Liver (tissue), 9 donors: ENCODE data around the gene UGT1A5. TPM values are rescaled to one million over a fixed set of nuclear protein-coding genes. Genes with fewer than 3 reads are reported as not detected.

Source experiments
- DNase-seq: peaks from one replicate; pipeline ENCODE4 v3.0.0-alpha.2; 2017; ENCODE audit warnings: low spot score
- H3K27ac ChIP-seq, 2 donors: one replicate each; pipeline ENCODE4 v1.7.0; 2013; ENCODE audit warnings: inconsistent platforms in 2 of 2, low read length in 2 of 2, control low read depth in 1 of 2, low read depth in 1 of 2, mild to moderate bottlenecking in 1 of 2
- H3K27me3 ChIP-seq, 4 donors: one replicate each; pipeline versions ENCODE4 v1.6.1 to v1.7.0; 2013; ENCODE audit warnings: low read length in 3 of 4, inconsistent platforms in 1 of 4, mild to moderate bottlenecking in 1 of 4, moderate library complexity in 1 of 4; ENCODE audit not compliant: control insufficient read depth in 4 of 4, insufficient read depth in 4 of 4
- H3K36me3 ChIP-seq, 4 donors: one replicate each; pipeline versions ENCODE4 v1.6.1 to v1.7.0; 2013; ENCODE audit warnings: low read length in 3 of 4, mild to moderate bottlenecking in 3 of 4, low read depth in 1 of 4, moderate library complexity in 1 of 4; ENCODE audit not compliant: control insufficient read depth in 4 of 4, insufficient read depth in 3 of 4
- H3K4me1 ChIP-seq, 4 donors: one replicate each; pipeline versions ENCODE4 v1.6.1 to v1.7.0; 2013; ENCODE audit warnings: low read length in 3 of 4, mild to moderate bottlenecking in 3 of 4, moderate library complexity in 1 of 4; ENCODE audit not compliant: control insufficient read depth in 4 of 4, insufficient read depth in 4 of 4
- H3K4me3 ChIP-seq, 3 donors: one replicate each; pipeline versions ENCODE4 v1.6.1 to v1.7.0; 2013; ENCODE audit warnings: low read length in 3 of 3, control low read depth in 1 of 3, low read depth in 1 of 3, mild to moderate bottlenecking in 1 of 3
- H3K9ac ChIP-seq, 2 donors: one replicate each; pipeline ENCODE4 v1.7.0; 2013; ENCODE audit warnings: low read length in 2 of 2, mild to moderate bottlenecking in 2 of 2, moderate library complexity in 2 of 2, control low read depth in 1 of 2, low read depth in 1 of 2
- H3K9me3 ChIP-seq, 4 donors: one replicate each; pipeline versions ENCODE4 v1.6.1 to v1.7.0; 2013; ENCODE audit warnings: low read length in 3 of 4; ENCODE audit not compliant: control insufficient read depth in 4 of 4
- CTCF ChIP-seq: fragments of 150-350 bp; IDR thresholded peaks from 2 replicates; pipeline ENCODE4 v1.5.1; 2017; ENCODE audit warnings: improper control_type of control experiment, low read depth, low read length; ENCODE audit not compliant: missing input control
- EGR1 ChIP-seq, 2 donors: IDR thresholded peaks; 2 replicates each; pipeline ENCODE4 v1.6.1; 2016 to 2018; ENCODE audit warnings: antibody characterized with exemption in 2 of 2, low read depth in 2 of 2
- FOXA1 ChIP-seq: IDR thresholded peaks from 2 replicates; pipeline ENCODE4 v1.6.1; 2016; ENCODE audit warnings: antibody characterized with exemption
- GABPA ChIP-seq, 2 donors: IDR thresholded peaks in 1 of 2; conservative IDR thresholded peaks in 1 of 2; 2 replicates each; pipeline ENCODE4 v1.6.1; 2016; ENCODE audit warnings: antibody characterized with exemption in 2 of 2, mild to moderate bottlenecking in 1 of 2, moderate library complexity in 1 of 2
- HNF4A ChIP-seq, 2 donors: conservative IDR thresholded peaks; 2 replicates each; pipeline ENCODE4 v1.6.1; 2016; ENCODE audit warnings: antibody characterized with exemption in 2 of 2, mild to moderate bottlenecking in 2 of 2
- HNF4G ChIP-seq: IDR thresholded peaks from 2 replicates; pipeline ENCODE4 v1.6.1; 2016; ENCODE audit warnings: antibody characterized with exemption
- JUND ChIP-seq, 2 donors: IDR thresholded peaks; 2 replicates each; pipeline ENCODE4 v1.6.1; 2016; ENCODE audit warnings: antibody characterized with exemption in 2 of 2
- NR2F2 ChIP-seq: IDR thresholded peaks from 2 replicates; pipeline ENCODE4 v1.6.1; 2016; ENCODE audit warnings: antibody characterized with exemption
- RXRA ChIP-seq, 2 donors: IDR thresholded peaks; 2 replicates each; pipeline ENCODE4 v1.6.1; 2017 to 2018; ENCODE audit warnings: antibody characterized with exemption in 2 of 2, mild to moderate bottlenecking in 1 of 2
- SP1 ChIP-seq: IDR thresholded peaks from 2 replicates; pipeline ENCODE4 v1.6.1; 2018; ENCODE audit warnings: antibody characterized with exemption, mild to moderate bottlenecking
- YY1 ChIP-seq: IDR thresholded peaks from 2 replicates; pipeline ENCODE4 v1.6.1; 2016; ENCODE audit warnings: antibody characterized with exemption, mild to moderate bottlenecking
- WGBS: extraction: QIAGEN DNeasy Blood & Tissue Kit; methylation state at CpG from one replicate; pipeline ENCODE4 v1.1.7; 2013; 5-methylcytosine and 5-hydroxymethylcytosine counted together
- polyA plus RNA-seq, 2 donors: library from polyadenylated mRNA; stranded (reverse) in 1 of 2; unstranded in 1 of 2; fragments of 200-250 nt in 1 of 2; fragments of >200 nt in 1 of 2; fragmentation: Nextera tagmentation in 1 of 2; extraction: Ambion mirVana in 1 of 2; gene quantifications; one replicate each; pipeline versions ENCODE4 v1.2.1 to v1.2.3, GENCODE V29; 2013 to 2015
- total RNA-seq, 2 donors: library from RNA; depleted of rRNA; stranded (reverse); fragments of >200 nt; gene quantifications; one replicate each; pipeline ENCODE4 v1.2.3, GENCODE V29; 2014
- TF ChIP-seq, protein P1 (sequence below): IDR thresholded peaks from 2 replicates; pipeline ENCODE4 v1.6.1; 2016; ENCODE audit warnings: antibody characterized with exemption
- TF ChIP-seq, protein P2 (sequence below): IDR thresholded peaks from 2 replicates; pipeline ENCODE4 v1.6.1; 2016; ENCODE audit warnings: antibody characterized with exemption
- TF ChIP-seq, protein P3 (sequence below): IDR thresholded peaks from 2 replicates; pipeline ENCODE4 v1.6.1; 2016; ENCODE audit warnings: antibody characterized with exemption, mild to moderate bottlenecking
- donor health status: healthy.
- donor health status: healthy.
- donor health status: healthy.
- donor health status: healthy.
- donor health status: healthy.

The UGT1A5 gene
- total and polyA plus RNA-seq, 4 donors = 0.14 to 1.8 (median 1.6) TPM; not detected in 1

GRCh38 chr2:233766416-233766815, 53.7 kb downstream of the UGT1A5 start (continued):
- TF ChIP-seq, protein P1, sequence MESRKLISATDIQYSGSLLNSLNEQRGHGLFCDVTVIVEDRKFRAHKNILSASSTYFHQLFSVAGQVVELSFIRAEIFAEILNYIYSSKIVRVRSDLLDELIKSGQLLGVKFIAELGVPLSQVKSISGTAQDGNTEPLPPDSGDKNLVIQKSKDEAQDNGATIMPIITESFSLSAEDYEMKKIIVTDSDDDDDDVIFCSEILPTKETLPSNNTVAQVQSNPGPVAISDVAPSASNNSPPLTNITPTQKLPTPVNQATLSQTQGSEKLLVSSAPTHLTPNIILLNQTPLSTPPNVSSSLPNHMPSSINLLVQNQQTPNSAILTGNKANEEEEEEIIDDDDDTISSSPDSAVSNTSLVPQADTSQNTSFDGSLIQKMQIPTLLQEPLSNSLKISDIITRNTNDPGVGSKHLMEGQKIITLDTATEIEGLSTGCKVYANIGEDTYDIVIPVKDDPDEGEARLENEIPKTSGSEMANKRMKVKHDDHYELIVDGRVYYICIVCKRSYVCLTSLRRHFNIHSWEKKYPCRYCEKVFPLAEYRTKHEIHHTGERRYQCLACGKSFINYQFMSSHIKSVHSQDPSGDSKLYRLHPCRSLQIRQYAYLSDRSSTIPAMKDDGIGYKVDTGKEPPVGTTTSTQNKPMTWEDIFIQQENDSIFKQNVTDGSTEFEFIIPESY = no peak
- TF ChIP-seq GABPA (IDR thresholded peaks at IDR 0.05 in 1 of 2, conservative IDR thresholded peaks at IDR 0.05 in 1 of 2) = no peak

GRCh38 chr2:233768076-233768475, 55.4 kb downstream of the UGT1A5 start:
- no peak overlapping the region for H3K9ac ChIP-seq
- DNase-seq = no peak
- H3K27ac ChIP-seq = no peak overlapping the region
- peaks cover 0 to 12% (median 3%) of the 10 kb centered on the region in 4 donors for H3K4me1 ChIP-seq
- WGBS = 85% methylated on average over 4 of the region's 4 CpGs
- no peak overlapping the region for H3K4me3 ChIP-seq
- H3K36me3 ChIP-seq = peaks cover 6 to 47% (median 40%) of the 10 kb centered on the region in 4 donors
- no peaks in the 10 kb centered on the region for H3K27me3 ChIP-seq
- TF ChIP-seq CTCF (no peak), EGR1 (IDR thresholded peaks at IDR 0.05; ENCODE audit: low read depth in 2 of 2) (no peak), YY1 (no peak), JUND (IDR thresholded peaks at IDR 0.05) (no peak), SP1 (no peak), RXRA (IDR thresholded peaks at IDR 0.05) (no peak), FOXA1 (no peak), HNF4G (no peak), HNF4A (conservative IDR thresholded peaks at IDR 0.05) (no peak), NR2F2 (no peak)
- TF ChIP-seq, protein P2, sequence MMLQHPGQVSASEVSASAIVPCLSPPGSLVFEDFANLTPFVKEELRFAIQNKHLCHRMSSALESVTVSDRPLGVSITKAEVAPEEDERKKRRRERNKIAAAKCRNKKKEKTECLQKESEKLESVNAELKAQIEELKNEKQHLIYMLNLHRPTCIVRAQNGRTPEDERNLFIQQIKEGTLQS = no peak
- TF ChIP-seq, protein P3, sequence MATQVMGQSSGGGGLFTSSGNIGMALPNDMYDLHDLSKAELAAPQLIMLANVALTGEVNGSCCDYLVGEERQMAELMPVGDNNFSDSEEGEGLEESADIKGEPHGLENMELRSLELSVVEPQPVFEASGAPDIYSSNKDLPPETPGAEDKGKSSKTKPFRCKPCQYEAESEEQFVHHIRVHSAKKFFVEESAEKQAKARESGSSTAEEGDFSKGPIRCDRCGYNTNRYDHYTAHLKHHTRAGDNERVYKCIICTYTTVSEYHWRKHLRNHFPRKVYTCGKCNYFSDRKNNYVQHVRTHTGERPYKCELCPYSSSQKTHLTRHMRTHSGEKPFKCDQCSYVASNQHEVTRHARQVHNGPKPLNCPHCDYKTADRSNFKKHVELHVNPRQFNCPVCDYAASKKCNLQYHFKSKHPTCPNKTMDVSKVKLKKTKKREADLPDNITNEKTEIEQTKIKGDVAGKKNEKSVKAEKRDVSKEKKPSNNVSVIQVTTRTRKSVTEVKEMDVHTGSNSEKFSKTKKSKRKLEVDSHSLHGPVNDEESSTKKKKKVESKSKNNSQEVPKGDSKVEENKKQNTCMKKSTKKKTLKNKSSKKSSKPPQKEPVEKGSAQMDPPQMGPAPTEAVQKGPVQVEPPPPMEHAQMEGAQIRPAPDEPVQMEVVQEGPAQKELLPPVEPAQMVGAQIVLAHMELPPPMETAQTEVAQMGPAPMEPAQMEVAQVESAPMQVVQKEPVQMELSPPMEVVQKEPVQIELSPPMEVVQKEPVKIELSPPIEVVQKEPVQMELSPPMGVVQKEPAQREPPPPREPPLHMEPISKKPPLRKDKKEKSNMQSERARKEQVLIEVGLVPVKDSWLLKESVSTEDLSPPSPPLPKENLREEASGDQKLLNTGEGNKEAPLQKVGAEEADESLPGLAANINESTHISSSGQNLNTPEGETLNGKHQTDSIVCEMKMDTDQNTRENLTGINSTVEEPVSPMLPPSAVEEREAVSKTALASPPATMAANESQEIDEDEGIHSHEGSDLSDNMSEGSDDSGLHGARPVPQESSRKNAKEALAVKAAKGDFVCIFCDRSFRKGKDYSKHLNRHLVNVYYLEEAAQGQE = no peak
- TF ChIP-seq, protein P1 = no peak
- no peaks in the 10 kb centered on the region for H3K9me3 ChIP-seq
